ENCODE results near the gene TUBB2B. TPM values are rescaled to one million over a fixed set of nuclear protein-coding genes. Genes with fewer than 3 reads are reported as not detected.

The TUBB2B gene
- total and polyA plus RNA-seq, 2 donors (not counting 1 experiment from before 2014, with no cell fraction given): 14.7 TPM; not detected in 1

GRCh38 chr6:3196770-3197169 is 30.7 kb downstream of the TUBB2B start:
- H3K9ac ChIP-seq (ENCODE audit: low read length): no peak overlapping the region
- no peak overlapping the region for H3K4me2 ChIP-seq (replicated peaks; ENCODE audit: low read depth, low read length, poor library complexity, severe bottlenecking)
- H3K36me3 ChIP-seq (replicated peaks in 1 of 2; ENCODE audit: control extremely low read depth in 1 of 2, control insufficient read depth in 1 of 2, extremely low read depth in 1 of 2, insufficient read depth in 2 of 2, low read length in 1 of 2): no peaks in the 10 kb centered on the region
- 86% methylated on average over 2 of the region's 5 CpGs for WGBS (ENCODE audit: insufficient coverage)
- Mint-ChIP-seq H3K27me3 (no peaks in the 10 kb centered on the region), H3K4me1 (peaks cover 2% of the 10 kb centered on the region), H3K4me3 (no peak overlapping the region), H3K27ac (no peak overlapping the region), H3K9me3 (ENCODE audit: insufficient read depth) (no peaks in the 10 kb centered on the region)
- H3K4me3 ChIP-seq (ENCODE audit: control extremely low read depth in 1 of 5, extremely low read depth in 1 of 5, insufficient read depth in 1 of 5, low read depth in 2 of 5, low read length in 4 of 5): no peak overlapping the region
- peaks cover 0 to 11% (median 2%) of the 10 kb centered on the region in 3 donors for H3K9me3 ChIP-seq (ENCODE audit: control extremely low read depth in 1 of 3, control insufficient read depth in 2 of 3, insufficient read depth in 1 of 3, low read length in 2 of 3)
- no peak overlapping the region for H2AFZ ChIP-seq (ENCODE audit: insufficient read depth, low read depth, low read length, poor library complexity, severe bottlenecking)
- CTCF ChIA-PET: interaction anchor here (0.6 to 1.0 kb wide), 2 partner anchors 55 to 197 kb away, joined by 3 read pairs; partner anchors contain the start of gene NQO2
- DNase-seq (no peak), ATAC-seq (ENCODE audit: low read depth) (no peak)
- H4K20me1 ChIP-seq (ENCODE audit: control insufficient read depth, insufficient read depth, low read length, poor library complexity, severe bottlenecking): no peaks in the 10 kb centered on the region
- TF ChIP-seq EZH2 (IDR thresholded peaks at IDR 0.05; ENCODE audit: borderline replicate concordance, insufficient read depth, low read depth, low read length, poor library complexity, severe bottlenecking) (no peak), CTCF (IDR thresholded peaks at IDR 0.05) (no peak)
- intact Hi-C loops (cut with micrococcal nuclease): no loop called here
- no peaks in the 10 kb centered on the region for H3K4me1 ChIP-seq (ENCODE audit: control insufficient read depth in 2 of 2, insufficient read depth in 2 of 2, low read length in 2 of 2)
- no peaks in the 10 kb centered on the region for H3K27me3 ChIP-seq (replicated peaks in 1 of 4; ENCODE audit: control extremely low read depth in 1 of 4, control insufficient read depth in 3 of 4, insufficient read depth in 4 of 4, low read length in 3 of 4)
- no peaks in the 10 kb centered on the region for H3K79me2 ChIP-seq (ENCODE audit: control insufficient read depth, insufficient read depth, low read length)
- H3K27ac ChIP-seq (ENCODE audit: low read length in 2 of 2): no peak overlapping the region
- POLR2A ChIA-PET: no interaction called here

DNA sequence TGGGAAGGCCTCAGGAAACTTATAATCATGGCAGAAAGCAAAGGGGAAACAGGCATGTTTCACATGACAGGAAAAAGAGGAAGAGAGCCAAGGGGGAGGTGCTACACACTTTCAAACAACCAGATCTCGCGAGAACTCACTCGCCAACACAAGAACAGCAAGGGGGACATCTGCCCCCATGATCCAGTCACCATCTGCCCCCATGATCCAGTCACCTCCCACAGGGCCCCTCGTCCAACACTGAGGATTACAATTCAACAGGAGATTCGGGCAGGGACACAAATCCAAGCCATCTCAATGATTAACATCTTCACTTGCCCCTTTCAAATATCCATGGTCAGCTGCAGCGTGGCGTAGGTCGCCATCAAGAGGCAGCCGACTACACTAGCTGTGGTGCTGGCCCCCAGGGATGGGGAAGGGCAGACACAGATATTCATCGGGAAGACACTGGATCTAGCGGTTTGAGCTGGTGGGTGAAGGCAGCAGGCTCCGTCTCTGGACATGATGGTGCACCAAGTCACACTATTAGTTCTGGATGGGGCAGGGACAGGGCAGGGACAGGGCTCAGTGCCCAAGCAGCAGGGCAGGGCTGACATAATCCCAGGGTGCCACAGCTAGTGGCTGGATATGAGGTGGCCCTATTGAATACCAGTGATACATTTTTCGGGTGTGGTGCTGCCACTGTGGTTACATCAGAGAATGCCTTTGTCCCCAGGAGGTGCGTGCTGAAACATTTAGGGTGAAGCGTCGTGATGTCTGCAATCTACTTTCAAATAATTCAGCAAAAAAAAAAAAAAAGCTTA is 31.6 kb downstream of the TUBB2B start:
- ChIA-PET CTCF (interaction anchor here (0.6 to 1.3 kb wide), 4 partner anchors 10 to 196 kb away, joined by 3 to 4 read pairs (median 4); partner anchors contain the start of gene NQO2), POLR2A (no interaction called here)

More for the DNA sequence above, 31.6 kb downstream of the TUBB2B start:
- no peak for TF ChIP-seq CTCF (IDR thresholded peaks at IDR 0.05)
- no peak for TF ChIP-seq EZH2 (IDR thresholded peaks at IDR 0.05; ENCODE audit: borderline replicate concordance, insufficient read depth, low read depth, low read length, poor library complexity, severe bottlenecking)
- H3K27ac Mint-ChIP-seq: no peak overlapping the region
- intact Hi-C loops (cut with micrococcal nuclease): no loop called here
- no peaks in the 10 kb centered on the region for H3K4me1 Mint-ChIP-seq
- Histone ChIP-seq H3K27me3 (replicated peaks in 1 of 4; ENCODE audit: control extremely low read depth in 1 of 4, control insufficient read depth in 3 of 4, insufficient read depth in 4 of 4, low read length in 3 of 4) (no peaks in the 10 kb centered on the region), H3K79me2 (ENCODE audit: control insufficient read depth, insufficient read depth, low read length) (no peaks in the 10 kb centered on the region), H2AFZ (ENCODE audit: insufficient read depth, low read depth, low read length, poor library complexity, severe bottlenecking) (no peak overlapping the region), H3K4me1 (ENCODE audit: control insufficient read depth in 2 of 2, insufficient read depth in 2 of 2, low read length in 2 of 2) (no peaks in the 10 kb centered on the region), H3K27ac (ENCODE audit: low read length in 2 of 2) (no peak overlapping the region), H3K4me2 (replicated peaks; ENCODE audit: low read depth, low read length, poor library complexity, severe bottlenecking) (no peak overlapping the region), H3K9me3 (ENCODE audit: control extremely low read depth in 1 of 3, control insufficient read depth in 2 of 3, insufficient read depth in 1 of 3, low read length in 2 of 3) (peaks cover 0 to 11% (median 2%) of the 10 kb centered on the region in 3 donors), H3K36me3 (replicated peaks in 1 of 2; ENCODE audit: control extremely low read depth in 1 of 2, control insufficient read depth in 1 of 2, extremely low read depth in 1 of 2, insufficient read depth in 2 of 2, low read length in 1 of 2) (no peaks in the 10 kb centered on the region), H4K20me1 (ENCODE audit: control insufficient read depth, insufficient read depth, low read length, poor library complexity, severe bottlenecking) (no peaks in the 10 kb centered on the region), H3K4me3 (ENCODE audit: control extremely low read depth in 1 of 5, extremely low read depth in 1 of 5, insufficient read depth in 1 of 5, low read depth in 2 of 5, low read length in 4 of 5) (no peak overlapping the region), H3K9ac (ENCODE audit: low read length) (no peak overlapping the region)
- ATAC-seq (ENCODE audit: low read depth): no peak
- no peak overlapping the region for H3K4me3 Mint-ChIP-seq
- 91% methylated on average over 12 of the region's 16 CpGs for WGBS (ENCODE audit: insufficient coverage)
- no peak for DNase-seq
- no peaks in the 10 kb centered on the region for H3K27me3 Mint-ChIP-seq
- H3K9me3 Mint-ChIP-seq (ENCODE audit: insufficient read depth): no peaks in the 10 kb centered on the region
